NT2/D1 (cell line): ENCODE measurements around the gene GSK3B.
"Not testable (repeated sequence)": the region's sequence is repeated elsewhere in the genome, so short reads cannot be mapped to it uniquely, and the experiment has no call there.

Experiments
- DNase-seq: peaks from one replicate; pipeline ENCODE4 v3.0.0-alpha.2; 2011; ENCODE audit warnings: low read depth, low spot score
- H3K27me3 ChIP-seq: 2 replicates; pipeline ENCODE4 v1.6.0; 2011; ENCODE audit warnings: mild to moderate bottlenecking; ENCODE audit not compliant: insufficient read length, insufficient read depth
- H3K36me3 ChIP-seq: 2 replicates; pipeline ENCODE4 v1.6.1; 2011; ENCODE audit warnings: mild to moderate bottlenecking, low read length, mixed read lengths; ENCODE audit not compliant: insufficient read depth, insufficient read length
- H3K4me1 ChIP-seq: 2 replicates; pipeline ENCODE4 v1.5.1; 2011; ENCODE audit not compliant: insufficient read depth, insufficient read length
- H3K4me3 ChIP-seq: 2 replicates; pipeline ENCODE4 v1.5.1; 2011; ENCODE audit warnings: low read depth; ENCODE audit not compliant: insufficient read length
- H3K9ac ChIP-seq: 2 replicates; pipeline ENCODE4 v1.6.0; 2011; ENCODE audit warnings: low read depth; ENCODE audit not compliant: insufficient read length
- H3K9me3 ChIP-seq: 2 replicates; pipeline ENCODE4 v1.5.1; 2011; ENCODE audit warnings: mild to moderate bottlenecking, low read length; ENCODE audit not compliant: insufficient read depth
- SUZ12 ChIP-seq: IDR thresholded peaks from 2 replicates; pipeline ENCODE4 v1.6.1; 2011; ENCODE audit not compliant: insufficient read length, insufficient read depth; ENCODE audit errors: extremely low read depth
- YY1 ChIP-seq: IDR thresholded peaks from 2 replicates; pipeline ENCODE4 v1.6.1; 2011; ENCODE audit not compliant: insufficient read length, insufficient read depth
- ZNF274 ChIP-seq: IDR thresholded peaks from 2 replicates; pipeline ENCODE4 v1.6.1; 2011; ENCODE audit warnings: mild to moderate bottlenecking, low read depth, low read length

GSK3B gene

GRCh38 chr3:120017692-120018091, 76.6 kb downstream of the GSK3B start:
- TF ChIP-seq YY1 (no peak), ZNF274 (no peak), SUZ12 (no peak)
- peaks cover 2% of the 10 kb centered on the region for H3K36me3 ChIP-seq
- no peak for DNase-seq
- H3K4me3 ChIP-seq: no peak overlapping the region
- no peaks in the 10 kb centered on the region for H3K27me3 ChIP-seq
- H3K4me1 ChIP-seq: no peaks in the 10 kb centered on the region
- H3K9me3 ChIP-seq: no peaks in the 10 kb centered on the region
- no peak overlapping the region for H3K9ac ChIP-seq

- TF ChIP-seq ZNF274 (no peak), SUZ12 (no peak), YY1 (no peak)
- Histone ChIP-seq H3K36me3 (no peaks in the 10 kb centered on the region), H3K4me3 (no peak overlapping the region), H3K9ac (no peak overlapping the region), H3K4me1 (no peaks in the 10 kb centered on the region), H3K27me3 (no peaks in the 10 kb centered on the region), H3K9me3 (0 out of 2 replicates have a peak, but pooled peaks cover 3% of the 10 kb centered on the region)
- no peak for DNase-seq
Observed at GRCh38 chr3:120013481-120013880, 80.8 kb downstream of the GSK3B start.

GRCh38 chr3:120005741-120006140, 88.5 kb downstream of the GSK3B start:
- not testable (repeated sequence) for DNase-seq, H3K4me1 ChIP-seq, H3K9ac ChIP-seq, H3K36me3 ChIP-seq, H3K27me3 ChIP-seq, H3K9me3 ChIP-seq, H3K4me3 ChIP-seq

- H3K9ac ChIP-seq: peak overlapping the region; percentile 3
Observed at GRCh38 chr3:120004008-120004498, 90.2 kb downstream of the GSK3B start.

GRCh38 chr3:119998166-119998565, 96.1 kb downstream of the GSK3B start:
- TF ChIP-seq ZNF274 (no peak), SUZ12 (no peak), YY1 (no peak)
- Histone ChIP-seq H3K4me1 (no peaks in the 10 kb centered on the region), H3K36me3 (peaks cover 28% of the 10 kb centered on the region), H3K9me3 (no peaks in the 10 kb centered on the region), H3K27me3 (no peaks in the 10 kb centered on the region), H3K4me3 (no peak overlapping the region), H3K9ac (no peak overlapping the region)
- no peak for DNase-seq

More at GRCh38 chr3:120004008-120004498, 90.2 kb downstream of the GSK3B start:
- not testable (repeated sequence) for H3K9me3 ChIP-seq, H3K27me3 ChIP-seq, H3K4me1 ChIP-seq
- Histone ChIP-seq H3K36me3 (peaks cover 21% of the 10 kb centered on the region), H3K4me3 (peak overlapping the region; percentile 30)
- peak; percentile 88 for DNase-seq

GRCh38 chr3:119990888-119991287, 103.4 kb downstream of the GSK3B start:
- no peak for DNase-seq
- Histone ChIP-seq H3K4me3 (no peak overlapping the region), H3K36me3 (no peaks in the 10 kb centered on the region), H3K4me1 (no peaks in the 10 kb centered on the region), H3K9ac (no peak overlapping the region), H3K27me3 (no peaks in the 10 kb centered on the region), H3K9me3 (peaks cover 13% of the 10 kb centered on the region)
- TF ChIP-seq SUZ12 (no peak), YY1 (no peak), ZNF274 (no peak)

- no peak for TF ChIP-seq ZNF274
- no peak for TF ChIP-seq YY1
- no peak for TF ChIP-seq SUZ12
- no peak for DNase-seq
- Histone ChIP-seq H3K36me3 (no peaks in the 10 kb centered on the region), H3K4me3 (no peak overlapping the region), H3K27me3 (no peaks in the 10 kb centered on the region), H3K9ac (no peak overlapping the region), H3K4me1 (no peaks in the 10 kb centered on the region), H3K9me3 (peaks cover 13% of the 10 kb centered on the region)
Observed at GRCh38 chr3:119989981-119990655, 104.1 kb downstream of the GSK3B start.

GRCh38 chr3:119986812-119987211, 107.4 kb downstream of the GSK3B start:
- H3K9ac ChIP-seq, H3K27me3 ChIP-seq, H3K4me1 ChIP-seq, H3K4me3 ChIP-seq, H3K36me3 ChIP-seq, DNase-seq: not testable (repeated sequence)
- peaks cover 13% of the 10 kb centered on the region for H3K9me3 ChIP-seq
